Measurements from ENCODE around the gene TWIST2. TPM values are rescaled to one million over a fixed set of nuclear protein-coding genes. Genes with fewer than 3 reads are reported as not detected.
A peak's percentile ranks its signal among the peaks of the same experiment; 100 is the strongest.

TWIST2 gene
- total RNA-seq, 1 donor = 9.4 TPM

GRCh38 chr2:238927746-238928519 lies 80.0 kb downstream of the TWIST2 start:
- Histone ChIP-seq H2AFZ (ENCODE audit: low read length) (no peak overlapping the region), H3K4me2 (ENCODE audit: insufficient read depth, low read length) (no peak overlapping the region), H3K79me2 (ENCODE audit: insufficient read depth, low read length) (no peaks in the 10 kb centered on the region), H3K9me3 (ENCODE audit: low read depth, low read length) (no peaks in the 10 kb centered on the region), H3K36me3 (ENCODE audit: insufficient read depth, low read length) (no peaks in the 10 kb centered on the region), H3K27me3 (ENCODE audit: insufficient read depth, low read length) (peaks cover 3% of the 10 kb centered on the region), H3K27ac (ENCODE audit: low read depth, low read length) (no peak overlapping the region), H3K4me3 (ENCODE audit: insufficient read depth, low read length) (no peak overlapping the region), H3K4me1 (ENCODE audit: insufficient read depth, low read length) (peaks cover 12% of the 10 kb centered on the region), H4K20me1 (ENCODE audit: insufficient read depth, low read length) (no peaks in the 10 kb centered on the region)
- DNase-seq (ENCODE audit: insufficient read length, low spot score, missing footprints) = peak; percentile 60
- no peak for TF ChIP-seq CTCF (IDR thresholded peaks at IDR 0.05; ENCODE audit: extremely low read depth, low read depth, low read length)

- Histone ChIP-seq H3K4me1 (ENCODE audit: insufficient read depth, low read length) (peaks cover 12% of the 10 kb centered on the region), H3K27me3 (ENCODE audit: insufficient read depth, low read length) (peaks cover 3% of the 10 kb centered on the region), H3K27ac (ENCODE audit: low read depth, low read length) (peak overlapping the region; percentile 55), H3K4me2 (ENCODE audit: insufficient read depth, low read length) (no peak overlapping the region), H2AFZ (ENCODE audit: low read length) (peak overlapping the region; percentile 68), H3K79me2 (ENCODE audit: insufficient read depth, low read length) (no peaks in the 10 kb centered on the region), H3K9me3 (ENCODE audit: low read depth, low read length) (no peaks in the 10 kb centered on the region), H3K4me3 (ENCODE audit: insufficient read depth, low read length) (no peak overlapping the region), H4K20me1 (ENCODE audit: insufficient read depth, low read length) (no peaks in the 10 kb centered on the region), H3K36me3 (ENCODE audit: insufficient read depth, low read length) (no peaks in the 10 kb centered on the region)
- no peak for TF ChIP-seq CTCF (IDR thresholded peaks at IDR 0.05; ENCODE audit: extremely low read depth, low read depth, low read length)
- DNase-seq (ENCODE audit: insufficient read length, low spot score, missing footprints) = peak; percentile 63
These were observed 80.8 kb downstream of the TWIST2 start for GRCh38 chr2:238928520-238929241.

GRCh38 chr2:238929242-238930081 lies 81.6 kb downstream of the TWIST2 start:
- Histone ChIP-seq H3K9me3 (ENCODE audit: low read depth, low read length) (no peaks in the 10 kb centered on the region), H4K20me1 (ENCODE audit: insufficient read depth, low read length) (no peaks in the 10 kb centered on the region), H3K4me3 (ENCODE audit: insufficient read depth, low read length) (peak overlapping the region; percentile 35), H3K27me3 (ENCODE audit: insufficient read depth, low read length) (peaks cover 3% of the 10 kb centered on the region), H3K27ac (ENCODE audit: low read depth, low read length) (peak overlapping the region; percentile 55), H3K79me2 (ENCODE audit: insufficient read depth, low read length) (no peaks in the 10 kb centered on the region), H3K4me2 (ENCODE audit: insufficient read depth, low read length) (peak overlapping the region; percentile 61), H2AFZ (ENCODE audit: low read length) (peak overlapping the region; percentile 68), H3K4me1 (ENCODE audit: insufficient read depth, low read length) (peaks cover 12% of the 10 kb centered on the region), H3K36me3 (ENCODE audit: insufficient read depth, low read length) (no peaks in the 10 kb centered on the region)
- DNase-seq (ENCODE audit: insufficient read length, low spot score, missing footprints) = peak; percentile 97
- no peak for TF ChIP-seq CTCF (IDR thresholded peaks at IDR 0.05; ENCODE audit: extremely low read depth, low read depth, low read length)
